ENCODE results near the gene ALDH7A1.

DNA sequence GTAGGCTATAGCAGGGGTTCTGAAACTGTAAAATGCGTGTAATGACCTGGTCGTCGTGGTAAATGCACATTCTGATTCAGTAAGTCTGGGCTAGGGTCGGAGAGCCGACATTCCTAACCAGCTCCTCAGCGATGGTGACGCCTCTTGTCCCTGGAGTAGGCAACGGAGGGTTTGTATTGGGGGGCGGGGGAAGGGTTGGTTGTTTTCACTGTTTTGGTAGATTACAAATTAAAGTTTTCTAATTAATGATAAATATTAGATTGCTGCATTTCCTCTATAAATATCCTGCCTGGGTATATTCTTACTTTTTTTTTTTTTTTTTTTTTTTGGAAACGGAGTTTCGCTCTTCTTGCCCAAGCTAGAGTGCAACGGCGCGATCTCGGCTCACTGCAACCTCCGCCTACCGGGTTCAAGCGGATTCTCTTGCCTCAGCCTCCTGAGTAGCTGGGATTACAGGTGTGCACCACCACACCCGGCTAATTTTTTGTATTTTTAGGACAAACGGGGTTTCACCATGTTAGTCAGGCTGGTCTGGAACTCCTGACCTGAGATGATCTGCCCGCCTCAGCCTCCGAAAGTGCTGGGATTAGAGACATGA lies 566 bp upstream of the ALDH7A1 start:
- TF ChIP-seq, protein P1, sequence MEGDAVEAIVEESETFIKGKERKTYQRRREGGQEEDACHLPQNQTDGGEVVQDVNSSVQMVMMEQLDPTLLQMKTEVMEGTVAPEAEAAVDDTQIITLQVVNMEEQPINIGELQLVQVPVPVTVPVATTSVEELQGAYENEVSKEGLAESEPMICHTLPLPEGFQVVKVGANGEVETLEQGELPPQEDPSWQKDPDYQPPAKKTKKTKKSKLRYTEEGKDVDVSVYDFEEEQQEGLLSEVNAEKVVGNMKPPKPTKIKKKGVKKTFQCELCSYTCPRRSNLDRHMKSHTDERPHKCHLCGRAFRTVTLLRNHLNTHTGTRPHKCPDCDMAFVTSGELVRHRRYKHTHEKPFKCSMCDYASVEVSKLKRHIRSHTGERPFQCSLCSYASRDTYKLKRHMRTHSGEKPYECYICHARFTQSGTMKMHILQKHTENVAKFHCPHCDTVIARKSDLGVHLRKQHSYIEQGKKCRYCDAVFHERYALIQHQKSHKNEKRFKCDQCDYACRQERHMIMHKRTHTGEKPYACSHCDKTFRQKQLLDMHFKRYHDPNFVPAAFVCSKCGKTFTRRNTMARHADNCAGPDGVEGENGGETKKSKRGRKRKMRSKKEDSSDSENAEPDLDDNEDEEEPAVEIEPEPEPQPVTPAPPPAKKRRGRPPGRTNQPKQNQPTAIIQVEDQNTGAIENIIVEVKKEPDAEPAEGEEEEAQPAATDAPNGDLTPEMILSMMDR (IDR thresholded peaks at IDR 0.05 in 4 of 5, conservative IDR thresholded peaks at IDR 0.05 in 1 of 5), result no peak
- no peak for TF ChIP-seq POLR2A (IDR thresholded peaks at IDR 0.05)
